WTC11 (cell line): Measurements from ENCODE around the gene PRTFDC1. TPM values are rescaled to one million over a fixed set of nuclear protein-coding genes. Genes with fewer than 3 reads are reported as not detected.

Source experiments
- ATAC-seq: fragments of 200-7000 bp; cut with Tn5 transposase; 2 replicates; pipeline ENCODE4 v1.10.0; 2021; ENCODE audit warnings: mild to moderate bottlenecking, moderate library complexity
- CTCF ChIA-PET: fragments of 300-600 bp; sonication (Branson Sonifier 250); formaldehyde crosslinking; loops from one replicate; lab custom pipeline; 2021; ENCODE audit warnings: antibody characterized with exemption; lab: Charles Lee
- POLR2A ChIA-PET: fragments of 350-600 bp; sonication (Branson Sonifier 250); formaldehyde crosslinking; loops from one replicate; lab custom pipeline; 2021; ENCODE audit warnings: antibody characterized with exemption; lab: Charles Lee
- DNase-seq: peaks from one replicate; pipeline ENCODE4 v3.0.0; 2021; ENCODE audit warnings: low spot score
- H3K27ac Mint-ChIP-seq: 2 replicates; pipeline ENCODE4 v1.8.0; 2021; ENCODE audit warnings: mixed read lengths
- H3K27me3 Mint-ChIP-seq: 2 replicates; pipeline ENCODE4 v1.8.0; 2021; ENCODE audit warnings: low read depth, mild to moderate bottlenecking, moderate library complexity, mixed read lengths
- H3K36me3 Mint-ChIP-seq: 2 replicates; pipeline ENCODE4 v1.8.0; 2021; ENCODE audit warnings: mixed read lengths
- H3K4me1 Mint-ChIP-seq: 2 replicates; pipeline ENCODE4 v1.8.0; 2022; ENCODE audit warnings: mixed read lengths
- H3K4me3 Mint-ChIP-seq: 2 replicates; pipeline ENCODE4 v1.8.0; 2021; ENCODE audit warnings: mild to moderate bottlenecking, moderate library complexity, mixed read lengths
- H3K9me3 Mint-ChIP-seq: 2 replicates; pipeline ENCODE4 v1.8.0; 2021; ENCODE audit warnings: mixed read lengths
- ARID4B ChIP-seq: sonication (generic); formaldehyde crosslinking; IDR thresholded peaks from 2 replicates; pipeline ENCODE4 v1.8.0; 2023; ENCODE audit warnings: missing genetic modification reagents, mild to moderate bottlenecking, borderline replicate concordance
- ATF3 ChIP-seq: sonication (generic); formaldehyde crosslinking; conservative IDR thresholded peaks from 2 replicates; pipeline ENCODE4 v1.8.1; 2022; ENCODE audit warnings: mild to moderate bottlenecking, missing genetic modification reagents
- CTCF ChIP-seq: fragments of 200-600 bp; IDR thresholded peaks from 2 replicates; pipeline ENCODE4 v1.8.0; 2022; ENCODE audit warnings: antibody characterized with exemption
- E2F1 ChIP-seq: sonication (generic); formaldehyde crosslinking; IDR thresholded peaks from 2 replicates; pipeline ENCODE4 v1.8.0; 2022; ENCODE audit warnings: mild to moderate bottlenecking, missing genetic modification reagents
- ETV6 ChIP-seq: sonication (generic); formaldehyde crosslinking; IDR thresholded peaks from 2 replicates; pipeline ENCODE4 v1.8.1; 2022; ENCODE audit warnings: mild to moderate bottlenecking, missing genetic modification reagents
- FOXJ3 ChIP-seq: sonication (generic); formaldehyde crosslinking; IDR thresholded peaks from 2 replicates; pipeline ENCODE4 v1.9.0; 2021; ENCODE audit warnings: missing genetic modification reagents, mild to moderate bottlenecking, borderline replicate concordance
- GRHL2 ChIP-seq: fragments of 250-450 bp; sonication (Bioruptor Pico); IDR thresholded peaks from 2 replicates; pipeline ENCODE4 v1.8.0; 2022; ENCODE audit warnings: mild to moderate bottlenecking, moderate library complexity; ENCODE audit not compliant: insufficient replicate concordance, severe bottlenecking
- NFATC4 ChIP-seq: fragments of 250-450 bp; sonication (Bioruptor Pico); IDR thresholded peaks from 2 replicates; pipeline ENCODE4 v1.9.0; 2021; ENCODE audit warnings: mild to moderate bottlenecking
- NR2C2 ChIP-seq: sonication (generic); formaldehyde crosslinking; IDR thresholded peaks from 2 replicates; pipeline ENCODE4 v1.8.0; 2022; ENCODE audit warnings: mild to moderate bottlenecking, missing genetic modification reagents
- SP1 ChIP-seq: sonication (generic); formaldehyde crosslinking; conservative IDR thresholded peaks from 2 replicates; pipeline ENCODE4 v1.8.1; 2022; ENCODE audit warnings: missing genetic modification reagents
- ZNF219 ChIP-seq: sonication (generic); formaldehyde crosslinking; IDR thresholded peaks from 2 replicates; pipeline ENCODE4 v1.8.0; 2023; ENCODE audit warnings: missing genetic modification reagents, mild to moderate bottlenecking, borderline replicate concordance
- ZNF416 ChIP-seq: fragments of 250-450 bp; sonication (Bioruptor Pico); IDR thresholded peaks from 2 replicates; pipeline ENCODE4 v1.9.0; 2021; ENCODE audit warnings: mild to moderate bottlenecking, inconsistent platforms
- total RNA-seq: library from RNA; stranded (reverse); gene quantifications from 3 replicates; pipeline ENCODE4 v1.2.3, GENCODE V29; 2021
- TF ChIP-seq, protein P1 (sequence below): sonication (generic); formaldehyde crosslinking; IDR thresholded peaks from 2 replicates; pipeline ENCODE4 v1.8.0; 2022; ENCODE audit warnings: missing genetic modification reagents
- TF ChIP-seq, protein P2 (sequence below): fragments of 250-450 bp; sonication (Bioruptor Pico); IDR thresholded peaks from 2 replicates; pipeline ENCODE4 v2.1.2; 2022; ENCODE audit warnings: mild to moderate bottlenecking, moderate library complexity
- TF ChIP-seq, protein P3 (sequence below): fragments of 250-450 bp; sonication (Bioruptor Pico); conservative IDR thresholded peaks from 2 replicates; pipeline ENCODE4 v1.9.0; 2021; ENCODE audit warnings: mild to moderate bottlenecking

Gene PRTFDC1
- total RNA-seq, 1 experiment from 2014 or later: 6.1 TPM

DNA sequence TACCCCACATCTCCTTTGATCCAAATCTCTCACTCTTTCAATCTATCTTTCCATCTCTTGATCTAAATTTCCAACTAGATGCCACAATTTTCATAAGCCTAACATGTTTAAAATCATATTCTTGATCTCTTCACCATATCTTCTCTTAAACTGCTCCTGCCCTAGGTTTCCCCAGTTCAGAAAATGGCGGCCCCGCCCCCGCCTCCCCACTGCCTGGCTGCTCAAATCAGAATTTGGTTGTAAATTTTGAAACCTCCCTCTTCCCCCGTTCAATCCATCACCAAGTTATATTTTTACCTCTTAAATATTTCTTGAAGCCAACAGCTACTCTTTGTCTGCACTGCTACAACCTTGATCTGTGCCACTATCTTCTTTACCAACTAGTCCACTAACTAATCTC, 27.3 kb upstream of the PRTFDC1 start (continued):
- TF ChIP-seq ATF3 (CRISPR knock-in tag) (no peak), ZNF219 (CRISPR knock-in tag) (no peak), NR2C2 (CRISPR knock-in tag) (no peak), ETV6 (no peak), ARID4B (CRISPR knock-in tag) (no peak), E2F1 (no peak), CTCF (no peak), NFATC4 (CRISPR knock-in tag) (no peak)
- TF ChIP-seq, protein P1, sequence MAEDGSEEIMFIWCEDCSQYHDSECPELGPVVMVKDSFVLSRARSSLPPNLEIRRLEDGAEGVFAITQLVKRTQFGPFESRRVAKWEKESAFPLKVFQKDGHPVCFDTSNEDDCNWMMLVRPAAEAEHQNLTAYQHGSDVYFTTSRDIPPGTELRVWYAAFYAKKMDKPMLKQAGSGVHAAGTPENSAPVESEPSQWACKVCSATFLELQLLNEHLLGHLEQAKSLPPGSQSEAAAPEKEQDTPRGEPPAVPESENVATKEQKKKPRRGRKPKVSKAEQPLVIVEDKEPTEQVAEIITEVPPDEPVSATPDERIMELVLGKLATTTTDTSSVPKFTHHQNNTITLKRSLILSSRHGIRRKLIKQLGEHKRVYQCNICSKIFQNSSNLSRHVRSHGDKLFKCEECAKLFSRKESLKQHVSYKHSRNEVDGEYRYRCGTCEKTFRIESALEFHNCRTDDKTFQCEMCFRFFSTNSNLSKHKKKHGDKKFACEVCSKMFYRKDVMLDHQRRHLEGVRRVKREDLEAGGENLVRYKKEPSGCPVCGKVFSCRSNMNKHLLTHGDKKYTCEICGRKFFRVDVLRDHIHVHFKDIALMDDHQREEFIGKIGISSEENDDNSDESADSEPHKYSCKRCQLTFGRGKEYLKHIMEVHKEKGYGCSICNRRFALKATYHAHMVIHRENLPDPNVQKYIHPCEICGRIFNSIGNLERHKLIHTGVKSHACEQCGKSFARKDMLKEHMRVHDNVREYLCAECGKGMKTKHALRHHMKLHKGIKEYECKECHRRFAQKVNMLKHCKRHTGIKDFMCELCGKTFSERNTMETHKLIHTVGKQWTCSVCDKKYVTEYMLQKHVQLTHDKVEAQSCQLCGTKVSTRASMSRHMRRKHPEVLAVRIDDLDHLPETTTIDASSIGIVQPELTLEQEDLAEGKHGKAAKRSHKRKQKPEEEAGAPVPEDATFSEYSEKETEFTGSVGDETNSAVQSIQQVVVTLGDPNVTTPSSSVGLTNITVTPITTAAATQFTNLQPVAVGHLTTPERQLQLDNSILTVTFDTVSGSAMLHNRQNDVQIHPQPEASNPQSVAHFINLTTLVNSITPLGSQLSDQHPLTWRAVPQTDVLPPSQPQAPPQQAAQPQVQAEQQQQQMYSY (CRISPR knock-in tag): no peak
- TF ChIP-seq, protein P2, sequence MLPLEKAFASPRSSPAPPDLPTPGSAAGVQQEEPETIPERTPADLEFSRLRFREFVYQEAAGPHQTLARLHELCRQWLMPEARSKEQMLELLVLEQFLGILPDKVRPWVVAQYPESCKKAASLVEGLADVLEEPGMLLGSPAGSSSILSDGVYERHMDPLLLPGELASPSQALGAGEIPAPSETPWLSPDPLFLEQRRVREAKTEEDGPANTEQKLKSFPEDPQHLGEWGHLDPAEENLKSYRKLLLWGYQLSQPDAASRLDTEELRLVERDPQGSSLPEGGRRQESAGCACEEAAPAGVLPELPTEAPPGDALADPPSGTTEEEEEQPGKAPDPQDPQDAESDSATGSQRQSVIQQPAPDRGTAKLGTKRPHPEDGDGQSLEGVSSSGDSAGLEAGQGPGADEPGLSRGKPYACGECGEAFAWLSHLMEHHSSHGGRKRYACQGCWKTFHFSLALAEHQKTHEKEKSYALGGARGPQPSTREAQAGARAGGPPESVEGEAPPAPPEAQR: no peak

DNA sequence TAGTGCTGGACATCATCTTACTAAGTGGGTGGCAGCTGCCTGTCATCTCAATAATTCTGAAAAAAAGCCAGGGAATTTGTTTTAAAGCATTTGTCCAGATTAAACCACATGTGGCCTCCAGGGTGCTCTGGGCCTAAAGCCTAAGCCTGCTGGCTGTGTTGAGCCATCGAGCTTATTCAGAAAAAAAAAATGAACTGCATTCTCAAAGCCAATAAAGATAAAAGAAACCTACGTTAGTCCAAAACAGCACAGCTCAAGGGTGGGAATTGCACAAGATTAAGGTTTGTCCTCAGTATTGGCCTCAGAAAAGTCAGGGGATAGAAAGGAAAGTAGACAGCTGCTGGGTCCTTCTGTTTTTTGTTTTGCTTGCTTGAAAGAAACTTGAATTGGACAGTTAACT, 22.6 kb upstream of the PRTFDC1 start:
- Mint-ChIP-seq H3K4me1 (no peaks in the 10 kb centered on the region), H3K27me3 (no peaks in the 10 kb centered on the region; the same call in 1 of the 2 replicates)
- TF ChIP-seq, protein P3, sequence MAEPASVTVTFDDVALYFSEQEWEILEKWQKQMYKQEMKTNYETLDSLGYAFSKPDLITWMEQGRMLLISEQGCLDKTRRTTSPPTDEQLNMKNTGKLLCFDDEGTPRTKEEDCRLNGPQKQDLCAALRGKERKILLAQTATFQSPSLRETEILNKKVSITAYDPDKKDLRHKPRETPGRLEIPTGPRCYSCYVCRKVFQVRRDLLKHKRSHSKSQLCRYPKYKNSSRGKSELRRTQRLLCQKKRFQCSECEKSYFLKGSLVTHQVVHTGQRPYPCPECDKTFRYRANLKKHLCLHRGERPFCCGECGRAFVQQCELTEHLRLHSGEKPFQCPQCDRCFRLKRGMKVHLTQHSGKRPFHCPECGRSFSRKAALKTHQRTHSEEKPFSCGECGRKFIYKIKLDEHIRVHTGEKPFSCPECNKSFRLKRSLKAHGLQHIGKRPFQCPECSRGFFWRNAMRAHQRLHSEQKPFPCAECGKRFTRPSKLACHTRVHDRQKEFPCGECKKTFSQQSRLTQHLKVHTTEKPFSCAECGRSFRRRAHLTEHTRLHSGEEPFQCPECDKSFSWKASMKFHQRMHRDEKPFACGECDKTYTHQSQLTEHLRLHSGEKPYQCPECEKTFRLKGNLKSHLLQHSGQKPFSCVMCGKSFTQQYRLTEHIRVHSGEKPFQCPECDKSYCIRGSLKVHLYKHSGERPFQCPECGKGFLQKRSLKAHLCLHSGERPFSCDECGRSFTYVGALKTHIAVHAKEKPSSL (CRISPR knock-in tag): no peak
- TF ChIP-seq ZNF416 (CRISPR knock-in tag): no peak
- no peak for TF ChIP-seq GRHL2 (CRISPR knock-in tag)
- no peak for TF ChIP-seq SP1 (CRISPR knock-in tag)
- no peak for TF ChIP-seq FOXJ3 (CRISPR knock-in tag)
- TF ChIP-seq, all 79 proteins: peak for 0
- DNase-seq (no peak), ATAC-seq (no peak)
- no peaks in the 10 kb centered on the region for H3K36me3 Mint-ChIP-seq
- no peak overlapping the region for H3K27ac Mint-ChIP-seq
- ChIA-PET CTCF (no interaction called here), POLR2A (interaction anchor here (0.7 kb wide), 1 partner anchor 357 kb away, joined by 3 read pairs; no protein-coding TSS in a partner anchor)
- H3K9me3 Mint-ChIP-seq: peaks cover 2% of the 10 kb centered on the region
- no peak overlapping the region for H3K4me3 Mint-ChIP-seq
